ENCODE measurements around the gene FYTTD1.

DNA sequence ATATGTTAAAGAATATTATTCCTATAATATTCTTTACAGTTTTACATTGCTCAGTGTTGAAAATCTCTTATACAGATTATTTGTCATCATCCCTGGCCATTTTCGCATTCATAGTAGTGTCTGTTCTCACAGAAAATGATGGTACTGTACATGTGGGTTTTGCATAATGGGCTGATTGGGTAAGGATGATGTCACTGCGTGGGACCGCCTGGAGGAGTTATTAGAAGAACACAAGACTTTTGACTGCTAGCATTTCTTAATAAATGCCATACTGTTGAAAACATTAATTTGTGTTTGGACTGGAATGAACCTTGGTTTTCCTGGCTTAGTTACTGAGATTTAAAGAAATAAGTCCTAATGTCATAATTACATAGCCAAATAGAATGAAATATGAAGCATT is 61.7 kb downstream of the FYTTD1 start:
- TF ChIP-seq RCOR1 (IDR thresholded peaks at IDR 0.05; ENCODE audit: insufficient replicate concordance, low read length) (no peak), POLR2A (IDR thresholded peaks at IDR 0.05; ENCODE audit: low read depth, low read length) (no peak), MAFK (IDR thresholded peaks at IDR 0.05; ENCODE audit: low read depth, low read length) (no peak), RAD21 (IDR thresholded peaks at IDR 0.05; ENCODE audit: low read length) (no peak), CHD1 (IDR thresholded peaks at IDR 0.05; ENCODE audit: low read depth, low read length) (no peak), FOS (IDR thresholded peaks at IDR 0.05; ENCODE audit: low read depth, low read length) (no peak), SMC3 (IDR thresholded peaks at IDR 0.05; ENCODE audit: low read depth, low read length) (no peak), MAZ (IDR thresholded peaks at IDR 0.05; ENCODE audit: borderline replicate concordance, low read depth, low read length) (no peak)
- TF ChIP-seq, protein P1, sequence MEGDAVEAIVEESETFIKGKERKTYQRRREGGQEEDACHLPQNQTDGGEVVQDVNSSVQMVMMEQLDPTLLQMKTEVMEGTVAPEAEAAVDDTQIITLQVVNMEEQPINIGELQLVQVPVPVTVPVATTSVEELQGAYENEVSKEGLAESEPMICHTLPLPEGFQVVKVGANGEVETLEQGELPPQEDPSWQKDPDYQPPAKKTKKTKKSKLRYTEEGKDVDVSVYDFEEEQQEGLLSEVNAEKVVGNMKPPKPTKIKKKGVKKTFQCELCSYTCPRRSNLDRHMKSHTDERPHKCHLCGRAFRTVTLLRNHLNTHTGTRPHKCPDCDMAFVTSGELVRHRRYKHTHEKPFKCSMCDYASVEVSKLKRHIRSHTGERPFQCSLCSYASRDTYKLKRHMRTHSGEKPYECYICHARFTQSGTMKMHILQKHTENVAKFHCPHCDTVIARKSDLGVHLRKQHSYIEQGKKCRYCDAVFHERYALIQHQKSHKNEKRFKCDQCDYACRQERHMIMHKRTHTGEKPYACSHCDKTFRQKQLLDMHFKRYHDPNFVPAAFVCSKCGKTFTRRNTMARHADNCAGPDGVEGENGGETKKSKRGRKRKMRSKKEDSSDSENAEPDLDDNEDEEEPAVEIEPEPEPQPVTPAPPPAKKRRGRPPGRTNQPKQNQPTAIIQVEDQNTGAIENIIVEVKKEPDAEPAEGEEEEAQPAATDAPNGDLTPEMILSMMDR (conservative IDR thresholded peaks at IDR 0.05; ENCODE audit: low read depth, low read length), result no peak
- TF ChIP-seq, protein P2, sequence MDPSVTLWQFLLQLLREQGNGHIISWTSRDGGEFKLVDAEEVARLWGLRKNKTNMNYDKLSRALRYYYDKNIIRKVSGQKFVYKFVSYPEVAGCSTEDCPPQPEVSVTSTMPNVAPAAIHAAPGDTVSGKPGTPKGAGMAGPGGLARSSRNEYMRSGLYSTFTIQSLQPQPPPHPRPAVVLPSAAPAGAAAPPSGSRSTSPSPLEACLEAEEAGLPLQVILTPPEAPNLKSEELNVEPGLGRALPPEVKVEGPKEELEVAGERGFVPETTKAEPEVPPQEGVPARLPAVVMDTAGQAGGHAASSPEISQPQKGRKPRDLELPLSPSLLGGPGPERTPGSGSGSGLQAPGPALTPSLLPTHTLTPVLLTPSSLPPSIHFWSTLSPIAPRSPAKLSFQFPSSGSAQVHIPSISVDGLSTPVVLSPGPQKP (IDR thresholded peaks at IDR 0.05; ENCODE audit: borderline replicate concordance, low read depth, low read length), result no peak
